ENCODE results near the gene KRT37.
A peak's percentile ranks its signal among the peaks of the same experiment; 100 is the strongest.

Gene KRT37

GRCh38 chr17:41424111-41424635 lies at the start of gene KRT37:
TSS of gene KRT37 (minus strand) at chr17:41424585. CDS start at chr17:41424523, 62 bp downstream.
- no peak for DNase-seq

DNA sequence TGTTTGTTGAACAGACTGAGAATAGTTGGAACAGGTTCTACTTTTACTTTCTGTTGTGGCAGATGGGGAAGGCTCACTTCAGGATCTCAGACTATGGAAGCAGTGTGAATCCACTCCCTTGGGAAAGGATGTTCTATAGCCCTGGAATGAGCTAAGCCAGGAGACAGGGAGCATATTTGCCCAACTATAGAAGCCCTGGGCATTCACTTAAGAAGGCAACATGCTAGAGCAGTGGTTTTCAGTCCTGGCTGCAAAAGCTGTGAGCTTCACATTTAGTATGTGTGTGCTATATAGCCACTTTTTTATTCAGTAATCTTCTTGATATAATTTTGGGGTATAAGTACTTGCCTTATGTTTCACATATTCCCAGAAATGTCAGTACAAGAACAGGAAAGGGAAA lies 44.0 kb upstream of the KRT37 start:
- no peak for DNase-seq

DNA sequence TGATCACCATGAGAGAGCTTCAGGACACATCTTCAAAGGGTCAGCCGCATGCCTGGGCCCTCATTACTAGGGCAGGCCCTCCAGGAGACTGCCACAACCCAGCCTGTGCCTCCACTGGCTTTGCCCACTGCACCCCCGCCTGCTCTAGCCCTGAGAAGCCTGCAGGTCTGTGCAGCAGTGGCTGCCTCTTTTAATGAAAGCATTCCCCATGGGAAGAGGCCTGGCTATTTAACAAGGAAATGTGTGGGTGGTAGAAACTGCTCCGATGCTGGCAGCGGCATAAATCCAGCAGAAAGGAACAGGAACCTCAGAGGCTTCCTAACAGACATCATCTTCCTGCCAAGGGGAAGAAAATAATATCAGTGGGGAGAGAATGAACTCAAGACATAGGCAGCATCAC lies 43.2 kb upstream of the KRT37 start:
- no peak for DNase-seq

DNA sequence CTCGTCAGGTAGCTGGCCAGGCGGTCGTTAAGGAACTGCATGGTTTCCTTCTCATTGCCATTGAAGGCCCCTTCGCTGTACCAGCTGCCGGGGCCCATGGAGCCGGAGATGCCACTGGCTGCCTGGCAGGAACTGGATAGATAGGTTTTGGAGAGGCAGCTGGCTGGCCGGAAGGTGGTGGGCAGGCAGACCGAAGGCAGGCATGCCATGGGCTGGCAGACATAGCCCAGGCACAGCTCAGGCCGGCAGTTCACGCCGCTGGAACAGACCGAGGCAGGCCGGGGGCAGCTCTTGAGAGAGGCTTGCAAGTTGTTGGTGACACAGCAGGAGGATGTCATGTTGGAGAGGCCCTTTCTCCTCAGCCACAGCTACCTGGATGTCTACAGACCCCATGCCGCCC lies 42.6 kb upstream of the KRT37 start, which contains the start of gene KRT32:
Gene KRT32, minus strand, starts transcription at position 399 of the 400 bp plus-strand sequence. Its CDS starts 61 bp downstream, at position 338.
- DNase-seq, result no peak

GRCh38 chr17:41464682-41465081 lies 40.3 kb upstream of the KRT37 start:
- DNase-seq, result no peak

DNA sequence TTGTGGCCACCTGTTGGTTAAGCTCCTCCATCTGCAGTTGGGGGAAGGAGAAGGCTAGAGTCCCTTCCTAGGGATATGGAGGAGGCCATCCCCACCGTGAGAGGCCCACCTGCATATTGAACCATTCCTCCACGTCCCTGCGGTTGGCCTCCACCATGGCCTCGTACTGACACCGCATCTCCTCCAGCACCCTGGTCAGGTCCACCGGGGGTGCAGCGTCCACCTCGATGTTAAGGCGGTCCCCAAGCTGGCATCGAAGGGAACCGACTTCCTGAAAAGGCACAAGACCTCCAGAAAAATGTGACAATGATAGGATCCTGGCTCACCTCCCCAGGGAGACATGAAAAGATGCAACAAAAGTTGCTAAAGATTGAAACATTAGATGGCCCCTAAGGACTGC lies 39.8 kb upstream of the KRT37 start:
- DNase-seq, result no peak

DNA sequence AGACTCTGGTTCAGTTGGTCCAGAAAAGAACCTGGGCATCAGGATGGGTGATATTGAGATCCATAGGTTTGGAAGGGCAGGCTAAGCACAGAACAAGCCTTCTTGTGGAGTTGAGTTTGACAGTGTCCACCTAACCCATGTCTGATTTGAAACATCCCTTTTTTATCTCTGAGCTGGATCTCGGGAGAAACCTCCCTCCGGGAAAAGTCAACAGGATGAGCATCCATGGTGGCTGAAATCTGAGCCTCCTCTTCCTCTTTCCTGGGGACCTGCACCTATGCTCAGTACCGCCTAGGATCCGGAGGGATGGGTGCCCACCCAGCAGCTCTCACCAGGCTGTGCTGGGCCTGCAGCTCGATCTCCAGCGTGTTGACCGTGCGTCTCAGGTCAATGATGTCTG lies 39.4 kb upstream of the KRT37 start:
- DNase-seq, result no peak

DNA sequence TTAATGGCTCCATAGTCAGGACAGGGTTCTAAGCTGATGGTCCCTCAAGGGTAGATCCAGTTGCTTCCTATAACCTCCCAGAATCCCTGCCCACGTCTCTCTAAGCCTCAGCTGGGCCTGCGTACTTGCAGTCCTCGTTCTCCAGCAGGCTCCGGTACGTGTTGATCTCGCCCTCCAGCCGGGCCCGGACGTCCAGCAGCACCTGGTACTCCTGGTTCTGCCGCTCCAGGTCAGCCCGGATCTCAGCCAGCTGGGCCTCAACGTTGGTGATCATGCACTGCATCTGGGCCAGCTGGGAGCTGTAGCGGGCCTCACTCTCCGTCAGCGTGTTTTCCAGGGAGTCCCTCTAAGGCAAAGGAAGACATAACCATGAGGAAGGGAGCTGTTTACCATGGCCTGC lies 38.3 kb upstream of the KRT37 start:
- DNase-seq, result no peak

DNA sequence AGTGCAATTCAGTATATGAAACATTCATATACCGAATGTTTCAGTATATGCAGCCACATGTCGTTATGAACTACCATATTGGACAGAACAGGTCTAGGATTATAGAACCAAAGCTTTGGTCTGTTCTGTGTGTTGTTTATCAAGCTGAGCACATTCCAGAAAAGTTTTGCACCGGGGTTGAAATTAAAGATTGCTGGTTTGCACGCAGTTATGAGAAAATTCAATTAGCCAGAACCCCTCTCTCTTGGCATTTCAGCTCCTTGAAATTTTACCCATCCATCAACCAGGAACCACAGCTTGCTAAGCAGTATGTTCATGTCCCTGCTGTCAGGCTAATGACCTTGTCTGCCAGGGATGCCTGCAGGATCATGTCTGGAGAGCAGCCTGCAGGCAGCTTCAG lies 33.3 kb upstream of the KRT37 start:
- no peak for DNase-seq

GRCh38 chr17:41456204-41456603 lies 31.8 kb upstream of the KRT37 start:
- no peak for DNase-seq

DNA sequence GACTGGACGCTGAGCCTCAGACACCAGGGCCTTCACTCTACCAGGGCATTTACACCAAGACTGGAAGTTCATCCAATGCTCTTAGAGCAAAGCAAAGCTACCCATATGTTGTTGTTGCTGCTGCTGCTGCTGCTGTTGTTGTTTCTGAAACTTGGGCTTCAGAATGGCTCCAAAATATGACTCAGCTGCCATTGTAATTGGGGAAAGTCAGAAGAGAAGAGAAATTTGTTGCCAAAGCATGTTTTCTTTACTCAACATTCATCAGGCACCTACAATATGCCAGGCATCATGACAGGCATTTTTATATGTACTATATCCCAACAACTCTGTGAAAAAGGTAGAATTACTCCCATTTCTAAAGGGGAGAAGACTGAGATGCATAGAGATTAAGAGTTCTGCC lies 30.9 kb upstream of the KRT37 start:
- DNase-seq, result no peak

DNA sequence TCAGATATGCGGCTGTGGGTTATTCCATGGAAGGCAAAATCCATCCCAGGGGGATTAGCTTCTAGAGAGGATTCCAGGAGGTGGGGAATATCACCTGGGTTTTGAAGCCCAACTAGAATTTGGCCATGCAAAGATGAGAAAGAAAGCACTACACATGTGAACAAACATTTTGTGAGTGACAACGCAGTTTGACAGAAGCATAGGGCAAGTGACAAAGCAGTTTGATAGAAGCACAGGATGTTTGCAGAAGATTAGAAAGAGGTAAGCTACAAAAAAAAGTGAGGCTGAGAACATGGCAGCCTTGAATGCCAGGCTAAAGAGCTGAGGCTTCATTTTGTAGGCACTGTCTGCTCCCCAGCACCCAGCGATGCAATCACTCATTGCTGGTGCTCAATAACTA lies 28.7 kb upstream of the KRT37 start:
- DNase-seq, result no peak

DNA sequence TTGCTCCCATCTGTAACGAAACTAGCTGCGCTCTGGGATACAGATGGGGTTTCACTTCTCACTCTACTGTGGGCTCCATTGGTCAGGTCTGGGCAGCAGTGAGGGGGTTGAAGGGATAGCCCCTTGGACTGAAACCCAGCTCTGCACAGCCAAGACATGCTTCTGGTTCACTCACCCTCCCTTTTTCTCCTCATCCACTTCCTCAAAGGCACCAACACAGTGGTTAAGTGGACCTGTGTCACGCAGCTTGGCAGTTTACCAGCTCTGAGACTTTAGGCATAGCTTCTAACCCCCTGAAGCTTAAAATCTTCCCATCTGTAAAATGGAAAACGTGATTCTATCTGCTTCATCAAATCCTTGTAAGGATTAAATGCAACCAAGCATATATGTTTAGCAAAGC lies 27.9 kb upstream of the KRT37 start:
- peak; percentile 25 for DNase-seq

DNA sequence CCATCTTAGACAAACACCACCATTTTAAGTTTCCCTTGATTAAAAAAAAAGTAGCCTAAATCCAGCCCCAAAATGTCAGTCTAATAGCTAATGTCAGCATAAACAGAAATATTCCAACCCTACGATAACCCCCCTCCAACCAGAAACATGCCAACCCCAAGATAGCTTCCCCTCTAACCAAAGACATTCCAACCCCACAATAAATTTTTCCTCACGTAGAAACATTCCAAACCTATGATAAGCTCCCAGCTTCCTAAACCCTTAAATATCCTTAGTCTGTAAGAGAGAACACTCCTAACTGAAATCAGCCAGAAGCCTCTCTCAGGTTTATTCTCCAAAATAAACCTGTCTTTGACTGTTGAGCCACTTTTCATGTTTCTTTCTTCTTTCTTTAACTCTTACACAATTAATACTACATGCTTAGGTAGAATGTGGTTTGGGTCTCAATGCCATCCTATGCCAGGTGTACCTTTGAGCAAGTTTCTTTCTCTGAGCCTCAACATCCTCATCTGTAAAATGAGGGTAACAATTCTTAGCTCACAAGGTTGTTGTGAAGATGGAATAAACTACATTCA lies 26.9 kb upstream of the KRT37 start:
- DNase-seq, result no peak

DNA sequence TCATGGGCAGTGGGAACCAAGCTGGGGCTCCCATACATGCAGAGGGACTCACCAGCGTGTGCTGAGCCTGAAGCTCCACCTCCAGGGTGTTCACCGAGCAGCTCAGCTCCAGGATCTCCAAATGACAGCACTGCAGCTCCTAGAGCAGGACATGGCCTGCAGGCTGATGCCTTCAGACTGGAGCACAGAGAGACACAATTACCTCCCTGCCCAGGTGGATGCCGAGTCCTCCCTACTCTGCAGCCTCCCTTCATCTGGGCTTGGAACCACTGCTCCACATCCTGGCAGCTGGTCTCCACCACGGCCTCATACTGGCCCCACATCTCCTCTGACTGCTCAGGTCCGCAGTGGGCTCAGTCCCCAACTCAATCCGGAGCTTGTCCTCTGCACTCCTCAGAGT lies 24.6 kb upstream of the KRT37 start:
- DNase-seq, result no peak

DNA sequence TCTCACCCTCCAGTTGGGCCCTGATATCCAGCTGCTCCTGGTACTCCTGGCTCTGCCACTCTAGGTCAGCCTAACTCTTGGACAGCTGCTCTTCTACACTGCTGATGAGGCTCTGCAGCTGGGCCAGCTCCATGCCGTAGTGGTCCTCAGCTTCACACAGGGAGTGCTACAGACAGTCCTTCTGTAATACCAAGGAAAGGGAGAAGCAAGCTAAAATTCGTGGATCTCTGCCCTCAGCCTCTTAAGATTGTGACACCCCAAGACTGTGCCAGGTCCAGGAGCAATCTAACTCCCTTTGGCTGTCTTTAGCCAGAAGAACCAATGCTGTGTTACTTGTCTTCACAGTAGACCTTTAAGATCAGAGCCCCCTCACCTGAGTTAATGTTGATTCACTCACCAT lies 24.1 kb upstream of the KRT37 start:
- no peak for DNase-seq

DNA sequence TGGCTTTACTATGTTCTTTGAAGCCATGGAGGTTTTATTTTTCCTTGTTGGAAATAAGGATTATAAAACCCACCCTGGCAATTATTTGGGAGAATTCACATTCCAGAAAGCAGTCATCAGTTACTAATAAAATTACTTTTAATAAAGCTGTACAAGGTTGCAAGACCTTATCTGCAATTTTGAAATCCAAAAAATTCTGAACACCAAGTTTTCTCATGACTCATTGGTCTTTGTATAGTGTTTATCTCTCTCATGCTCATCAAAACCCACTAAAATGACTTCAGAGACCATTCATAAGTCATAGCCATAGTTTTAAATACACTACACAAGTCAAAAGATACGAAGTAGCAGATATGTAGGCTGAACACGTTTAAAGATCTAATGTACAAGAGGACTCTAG lies 22.4 kb upstream of the KRT37 start:
- no peak for DNase-seq

DNA sequence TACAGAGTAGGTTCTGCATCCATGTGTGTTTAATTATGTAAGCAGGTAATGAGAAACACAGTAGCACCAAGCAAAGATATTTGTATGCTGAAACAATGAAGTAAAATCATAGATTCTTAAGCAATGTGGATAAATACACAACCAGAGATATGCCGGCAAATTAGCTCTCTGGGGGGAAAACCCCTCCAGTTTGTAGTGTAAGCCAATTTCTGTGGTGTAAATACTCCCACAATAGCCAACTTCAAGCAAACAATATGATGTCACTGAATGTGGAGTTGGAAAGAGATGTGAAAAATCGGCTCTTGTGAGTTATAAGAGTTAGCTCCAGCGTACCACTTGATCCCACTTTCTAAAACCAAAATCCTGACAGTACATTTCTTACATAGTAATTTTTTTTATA lies 20.3 kb upstream of the KRT37 start:
- DNase-seq, result no peak

DNA sequence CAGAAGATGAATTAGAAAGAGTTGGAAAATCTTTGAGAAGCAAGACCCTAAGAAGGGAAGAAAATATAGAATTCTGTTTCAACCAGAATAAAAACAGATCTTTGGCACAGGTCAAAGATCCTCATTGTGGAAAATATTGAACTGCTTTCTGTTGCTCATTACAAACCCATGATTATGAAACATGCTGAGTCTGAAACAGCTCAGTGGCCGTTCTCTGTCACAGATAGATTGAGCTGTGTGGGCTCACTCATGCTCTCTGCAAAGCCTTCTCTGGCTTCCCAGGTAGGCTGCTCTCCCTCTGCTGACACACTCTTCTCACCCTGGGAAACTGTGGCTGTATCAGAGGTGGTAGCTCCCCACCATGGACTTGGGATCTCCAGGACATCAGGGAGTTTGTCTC lies 19.8 kb upstream of the KRT37 start:
- DNase-seq, result no peak

GRCh38 chr17:41442739-41443138 lies 18.4 kb upstream of the KRT37 start:
- no peak for DNase-seq

GRCh38 chr17:41440531-41441033 lies 16.2 kb upstream of the KRT37 start, which contains the start of gene KRT38:
TSS of gene KRT38 (minus strand) at chr17:41440983. CDS start at chr17:41440921, 62 bp downstream.
- DNase-seq, result no peak

DNA sequence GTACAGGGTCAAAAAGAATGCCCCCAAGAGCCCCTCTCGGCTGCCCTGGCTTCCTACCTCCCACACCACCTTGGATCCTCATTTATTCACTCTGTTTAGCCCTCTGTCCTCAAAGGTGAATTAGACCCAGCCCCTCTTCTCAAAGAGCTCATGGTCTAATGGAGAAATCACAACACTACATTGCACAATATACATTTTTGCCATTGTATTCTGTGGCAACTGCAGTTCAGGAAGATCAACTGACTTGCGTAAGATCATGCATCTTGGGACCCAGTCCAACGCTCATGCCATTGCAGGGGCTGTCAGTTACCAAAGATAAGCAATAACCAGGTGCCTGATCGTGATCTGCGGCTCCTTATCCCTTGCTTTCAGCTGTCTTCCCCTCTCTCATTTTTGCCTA lies 15.0 kb upstream of the KRT37 start:
- no peak for DNase-seq

DNA sequence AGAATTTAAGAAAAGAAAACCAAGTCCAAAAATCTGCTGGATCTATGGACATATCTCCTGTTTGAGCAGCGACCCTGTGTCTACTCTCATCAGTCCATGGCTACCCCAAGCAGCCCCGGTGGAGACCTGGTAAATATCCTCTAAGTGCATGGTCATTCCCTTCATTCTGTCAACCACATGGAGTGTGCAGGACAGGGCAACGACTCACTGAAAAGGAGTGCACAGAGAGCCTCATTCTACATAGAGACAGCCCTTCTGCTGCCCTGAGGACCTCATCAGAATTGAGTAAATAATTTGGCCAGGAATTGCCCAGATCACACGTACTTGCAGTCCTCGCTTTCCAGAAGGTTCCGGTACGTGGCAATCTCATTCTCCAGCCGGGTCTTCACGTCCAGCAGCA lies 13.4 kb upstream of the KRT37 start:
- DNase-seq, result no peak

DNA sequence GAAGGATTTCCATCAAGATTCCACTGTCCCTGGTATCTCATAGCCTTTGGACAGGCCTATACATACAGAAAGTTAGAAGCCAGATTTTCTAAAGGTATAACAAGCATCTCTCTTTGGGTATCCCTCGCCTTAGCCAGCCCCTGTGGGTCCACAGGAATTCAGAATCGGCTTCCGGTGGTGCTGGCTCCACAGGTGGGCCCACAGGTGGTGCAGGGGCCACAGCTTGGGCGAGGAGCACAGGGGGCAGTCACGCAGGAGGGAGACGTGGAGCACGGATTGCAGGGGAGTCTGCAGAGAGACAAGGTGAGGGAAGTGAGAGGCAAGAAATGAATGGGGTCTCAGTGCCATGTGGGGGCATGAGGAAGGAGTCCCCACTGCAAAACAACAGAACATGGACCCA lies 12.9 kb upstream of the KRT37 start:
- no peak for DNase-seq

GRCh38 chr17:41434415-41434814 lies 10.0 kb upstream of the KRT37 start:
- no peak for DNase-seq

Measured in GDM1 (cell line).